Heart left ventricle (tissue), 16 donors: ENCODE data around the gene C7orf57. TPM values are rescaled to one million over a fixed set of nuclear protein-coding genes. Genes with fewer than 3 reads are reported as not detected.

Source experiments
- ATAC-seq, 4 donors: fragments of 200-7000 bp; cut with Tn5 transposase; one replicate each; pipeline ENCODE4 v1.9.1; 2020 to 2022; ENCODE audit warnings: moderate library complexity in 4 of 4, mild to moderate bottlenecking in 3 of 4, moderate number of reproducible peaks in 1 of 4
- DNase-seq, 5 donors: peaks; one replicate each; pipeline ENCODE4 v3.0.0-alpha.2; 2020
- H3K27ac ChIP-seq, 12 donors: fragments of 200-600 bp; sonication (generic) in 4 of 12; one replicate each; pipeline versions ENCODE4 v1.5.0 to v1.8.0; 2016 to 2022; ENCODE audit warnings: mild to moderate bottlenecking in 2 of 12
- H3K27me3 ChIP-seq, 9 donors: fragments of 200-600 bp; sonication (generic) in 2 of 9; one replicate each; pipeline versions ENCODE4 v1.5.1 to v1.8.0; 2016 to 2022; ENCODE audit warnings: mild to moderate bottlenecking in 3 of 9
- H3K36me3 ChIP-seq, 9 donors: fragments of 200-600 bp; sonication (generic) in 2 of 9; one replicate each; pipeline versions ENCODE4 v1.5.0 to v1.8.0; 2018 to 2022; ENCODE audit warnings: mild to moderate bottlenecking in 2 of 9
- H3K4me1 ChIP-seq, 12 donors: fragments of 200-600 bp; sonication (generic) in 4 of 12; one replicate each; pipeline versions ENCODE4 v1.5.0 to v1.8.0; 2016 to 2022; ENCODE audit warnings: mild to moderate bottlenecking in 3 of 12
- H3K4me3 ChIP-seq, 12 donors: fragments of 200-600 bp; sonication (generic) in 4 of 12; one replicate each; pipeline versions ENCODE4 v1.5.0 to v1.8.0; 2017 to 2022; ENCODE audit warnings: mild to moderate bottlenecking in 9 of 12, moderate library complexity in 4 of 12
- H3K9me3 ChIP-seq, 12 donors: fragments of 200-600 bp; sonication (generic) in 4 of 12; one replicate each; pipeline versions ENCODE4 v1.5.0 to v1.8.0; 2016 to 2022; ENCODE audit warnings: mild to moderate bottlenecking in 1 of 12
- POLR2A ChIP-seq, 2 donors: fragments of 450-650 bp; IDR thresholded peaks; one replicate each; pipeline ENCODE4 v1.6.1; 2017; ENCODE audit warnings: antibody characterized with exemption in 2 of 2, mild to moderate bottlenecking in 2 of 2, moderate library complexity in 2 of 2
- WGBS, 4 donors: extraction: QIAGEN DNeasy Blood & Tissue Kit in 2 of 4; methylation state at CpG; one replicate each; pipeline versions ENCODE4 v1.1.5 to v1.1.7; 2013 to 2018; 5-methylcytosine and 5-hydroxymethylcytosine counted together
- intact Hi-C, 10 donors: fragments of 100-400 bp; cut with DNase I; formaldehyde crosslinking; loops; one replicate each; pipeline versions ENCODE4 v1.11.1 to v1.14.2; 2022
- polyA plus RNA-seq, 2 donors: library from polyadenylated mRNA; stranded (reverse); fragments of 200-250 nt; gene quantifications; one replicate each; pipeline ENCODE4 v1.2.3, GENCODE V29; 2013
- total RNA-seq, 9 donors: library from RNA; depleted of rRNA in 2 of 9; stranded (reverse); fragments of >200 nt in 2 of 9; fragmentation: NEBNext Ultra II Directional in 3 of 9; extraction: Animal tissue kit (Norgen Biotek cat#: 25700) in 3 of 9; gene quantifications; one replicate each; pipeline versions ENCODE4 v1.1.0 to v1.2.4, GENCODE V29; 2016 to 2023
- TF ChIP-seq, protein P1 (sequence below), 12 donors: fragments of 200-600 bp; sonication (generic) in 4 of 12; IDR thresholded peaks; one replicate each; pipeline versions ENCODE4 v1.5.0 to v1.8.0; 2018 to 2022; ENCODE audit warnings: antibody characterized with exemption in 12 of 12, mild to moderate bottlenecking in 5 of 12
- donor health status: ischemic (EF 13 %, LVEDD 7.1; RV severe dilation, severe dysfunction).
- donor health status: healthy with polysubstance abuse.
- donor health status: DM: no; HTN: yes; CAD: no.
- donor health status: DM: no; HTN: no; CAD: no.
- donor health status: ischemic (EF 25% LVEDD 6.9; RV normal size, moderate dysfunction).
- donor health status: ischemic (EF 25% LVEDD 5.7; RV mildly dilated, moderate dysfunction).
- donor health status: healthy.
- donor health status: DM: yes; HTN: yes; CAD: no.
- donor health status: ischemic (EF 35%, LVEDD 5.7; RV mildly dilated, moderate dysfunction).
- donor health status: nonischemic (EF 11% LVEDD 7.7; RV severe dilation, severe dysfunction).
- donor health status: DM: yes; HTN: yes; CAD: no.
- donor health status: PGD.
- donor health status: ischemic (EF 29% LVEDD 5.4; RV normal size, mild dysfunction).
- donor health status: nonischemic (EF 23%, LVEDD 6.1; RV moderate dilation, normal function).

The C7orf57 gene
- total and polyA plus RNA-seq, 11 donors, result 0.03 to 0.27 TPM; not detected in 9

DNA sequence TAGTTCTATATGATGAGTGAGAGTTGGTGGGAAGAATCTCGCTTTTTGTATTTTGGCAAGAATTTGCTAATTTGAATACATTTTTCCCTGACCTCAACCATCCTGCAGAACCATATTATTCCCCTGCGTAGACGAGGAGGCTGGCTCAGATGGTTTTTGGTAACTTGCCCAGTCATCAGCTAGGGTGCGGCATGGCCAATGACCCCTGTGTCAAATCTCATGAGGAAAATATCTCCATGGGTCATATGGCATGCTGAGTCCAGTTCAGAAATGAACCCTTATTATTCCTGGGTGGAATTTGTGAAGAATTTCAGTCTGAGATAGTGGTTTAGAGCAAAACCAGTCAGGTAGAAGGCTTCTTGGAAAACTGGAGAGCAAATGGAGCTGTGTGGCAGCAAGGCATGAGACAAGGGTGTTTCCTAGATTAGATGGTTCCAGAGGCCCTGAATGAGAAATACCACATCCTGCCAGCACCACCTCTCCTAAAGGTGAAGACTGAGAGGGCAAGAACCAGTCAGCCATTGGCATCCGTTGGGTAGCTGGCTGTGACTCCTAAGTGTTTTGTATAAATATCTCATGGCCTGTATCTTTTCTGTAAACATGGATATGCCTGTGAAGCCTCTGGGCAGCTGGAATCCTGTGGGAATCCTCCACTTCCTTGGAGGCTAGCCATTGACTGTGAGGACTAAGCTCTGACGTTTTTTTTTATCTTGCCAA is 47.9 kb downstream of the C7orf57 start:
- WGBS, 4 donors, result 54 to 64% (median 56%) methylated on average over 6 of the region's 6 CpGs
- Histone ChIP-seq H3K4me1 (peaks cover 3 to 62% (median 21%) of the 10 kb centered on the region in 12 donors), H3K27ac (no peak overlapping the region), H3K27me3 (no peaks in the 10 kb centered on the region), H3K9me3 (no peaks in the 10 kb centered on the region), H3K36me3 (no peaks in the 10 kb centered on the region), H3K4me3 (no peak overlapping the region)
- TF ChIP-seq, protein P1, sequence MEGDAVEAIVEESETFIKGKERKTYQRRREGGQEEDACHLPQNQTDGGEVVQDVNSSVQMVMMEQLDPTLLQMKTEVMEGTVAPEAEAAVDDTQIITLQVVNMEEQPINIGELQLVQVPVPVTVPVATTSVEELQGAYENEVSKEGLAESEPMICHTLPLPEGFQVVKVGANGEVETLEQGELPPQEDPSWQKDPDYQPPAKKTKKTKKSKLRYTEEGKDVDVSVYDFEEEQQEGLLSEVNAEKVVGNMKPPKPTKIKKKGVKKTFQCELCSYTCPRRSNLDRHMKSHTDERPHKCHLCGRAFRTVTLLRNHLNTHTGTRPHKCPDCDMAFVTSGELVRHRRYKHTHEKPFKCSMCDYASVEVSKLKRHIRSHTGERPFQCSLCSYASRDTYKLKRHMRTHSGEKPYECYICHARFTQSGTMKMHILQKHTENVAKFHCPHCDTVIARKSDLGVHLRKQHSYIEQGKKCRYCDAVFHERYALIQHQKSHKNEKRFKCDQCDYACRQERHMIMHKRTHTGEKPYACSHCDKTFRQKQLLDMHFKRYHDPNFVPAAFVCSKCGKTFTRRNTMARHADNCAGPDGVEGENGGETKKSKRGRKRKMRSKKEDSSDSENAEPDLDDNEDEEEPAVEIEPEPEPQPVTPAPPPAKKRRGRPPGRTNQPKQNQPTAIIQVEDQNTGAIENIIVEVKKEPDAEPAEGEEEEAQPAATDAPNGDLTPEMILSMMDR (IDR thresholded peaks at IDR 0.05), result no peak
- no peak for TF ChIP-seq POLR2A (IDR thresholded peaks at IDR 0.05)
- intact Hi-C loops, result no loop called here
- DNase-seq, result no peak
- ATAC-seq, result no peak

DNA sequence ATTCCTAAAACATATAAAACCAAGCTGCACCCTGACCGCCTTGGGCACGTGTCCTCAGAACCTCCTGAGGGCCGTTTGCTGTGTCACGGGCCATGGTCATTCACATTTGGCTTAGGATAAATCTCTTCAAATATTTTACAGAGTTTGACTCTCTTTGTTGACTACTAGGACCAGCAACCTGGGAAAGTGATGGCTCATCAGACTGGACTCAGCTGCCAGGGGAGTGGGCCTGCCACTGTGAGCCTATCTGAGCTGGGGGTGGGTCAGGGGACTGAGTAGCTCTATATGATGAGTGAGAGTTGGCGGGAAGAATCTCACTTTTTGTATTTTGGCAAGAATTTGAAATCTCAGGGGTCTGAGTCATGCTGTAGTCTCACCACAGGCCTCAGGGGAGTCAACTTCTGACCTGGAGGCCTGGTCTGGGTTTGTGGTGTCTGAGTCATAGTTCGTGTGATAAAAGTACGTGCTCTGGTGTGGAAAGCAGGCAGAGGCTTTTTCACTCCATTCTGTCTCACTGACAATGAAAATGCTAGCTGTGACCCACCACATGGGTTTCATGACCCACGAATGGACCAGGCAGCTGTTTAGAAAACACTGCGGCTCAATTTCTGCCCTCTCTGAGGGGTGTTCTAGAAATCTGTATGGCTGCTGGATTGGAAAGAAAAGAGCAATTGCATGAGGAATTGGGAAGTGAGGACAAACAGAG is 49.5 kb downstream of the C7orf57 start:
- WGBS, 4 donors, result 68 to 79% (median 73%) methylated on average over 9 of the region's 9 CpGs
- Histone ChIP-seq H3K9me3 (no peaks in the 10 kb centered on the region), H3K36me3 (no peaks in the 10 kb centered on the region), H3K27me3 (no peaks in the 10 kb centered on the region), H3K4me1 (peaks cover 3 to 62% (median 24%) of the 10 kb centered on the region in 12 donors), H3K4me3 (no peak overlapping the region), H3K27ac (peak overlapping the region in 7 of 12 donors; percentile 18 to 99 (median 40))
- TF ChIP-seq POLR2A (IDR thresholded peaks at IDR 0.05), result peak in 1 of 2 donors; percentile 22
- TF ChIP-seq, protein P1 (IDR thresholded peaks at IDR 0.05), result no peak
- peak in 3 of 4 donors; percentile 18 to 52 (median 52) for ATAC-seq
- peak; percentile 69 to 76 (median 70) for DNase-seq
- intact Hi-C loops, result loop anchor here in 7 of 10 donors (2.0 to 5.0 kb wide), 4 partner anchors 48 to 108 kb away; partner anchors contain the start of genes C7orf57 (in 5 of the 7) and HUS1 (in 2 of the 7)

DNA sequence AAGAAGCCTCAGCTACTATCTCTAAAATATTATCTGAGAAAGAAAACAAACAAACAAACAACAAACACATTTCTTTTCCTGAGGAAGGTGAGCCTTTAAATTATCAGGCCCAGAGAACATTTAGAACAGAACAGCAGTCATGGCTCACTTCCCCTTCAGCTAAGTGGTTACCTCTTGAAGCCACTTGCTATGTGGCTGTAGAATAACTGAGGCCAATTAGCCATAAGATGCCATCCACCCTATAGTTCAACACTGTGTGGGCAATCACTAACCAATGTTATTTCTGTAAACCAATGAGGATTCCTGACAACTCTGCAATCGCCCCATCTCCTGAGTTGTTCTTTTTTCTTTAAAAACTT is 50.1 kb downstream of the C7orf57 start:
- Histone ChIP-seq H3K4me1 (peaks cover 3 to 67% (median 26%) of the 10 kb centered on the region in 12 donors), H3K36me3 (peaks cover 0 to 2% (median 0%) of the 10 kb centered on the region in 9 donors), H3K27me3 (no peaks in the 10 kb centered on the region), H3K4me3 (no peak overlapping the region), H3K9me3 (no peaks in the 10 kb centered on the region), H3K27ac (peak overlapping the region in 7 of 12 donors; percentile 18 to 99 (median 40))
- DNase-seq (no peak), ATAC-seq (no peak)
- intact Hi-C loops, result loop anchor here in 7 of 10 donors (2.0 to 5.0 kb wide), 4 partner anchors 48 to 108 kb away; partner anchors contain the start of genes C7orf57 (in 5 of the 7) and HUS1 (in 2 of the 7)
- WGBS, 4 donors, result 94 to 100% (median 98%) methylated on average over 1 of the region's 1 CpG
- TF ChIP-seq, protein P1 (IDR thresholded peaks at IDR 0.05), result no peak
- TF ChIP-seq POLR2A (IDR thresholded peaks at IDR 0.05), result no peak

DNA sequence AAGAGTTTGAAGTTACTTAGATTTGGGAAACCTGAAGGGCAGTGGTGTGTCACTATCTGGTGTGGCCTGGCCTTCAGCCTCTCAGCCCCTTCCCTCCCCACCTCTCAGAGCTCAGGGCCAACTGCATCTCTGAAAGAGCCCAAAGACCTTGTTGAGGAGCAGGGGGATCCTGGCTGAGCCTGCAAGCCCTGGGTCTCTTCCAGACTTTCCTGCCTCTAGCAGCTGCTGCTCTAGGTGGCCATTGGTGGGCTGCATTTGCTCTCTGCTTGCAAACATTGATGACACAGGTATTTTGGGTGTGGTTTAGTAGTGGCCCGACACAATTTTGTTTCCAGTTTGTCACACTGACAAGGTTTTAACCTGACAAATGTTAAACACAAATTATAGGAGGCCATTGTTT is 50.6 kb downstream of the C7orf57 start:
- TF ChIP-seq POLR2A (IDR thresholded peaks at IDR 0.05), result no peak
- TF ChIP-seq, protein P1 (IDR thresholded peaks at IDR 0.05), result no peak
- Histone ChIP-seq H3K27ac (peak overlapping the region in 1 of 12 donors; percentile 99), H3K9me3 (no peaks in the 10 kb centered on the region), H3K36me3 (peaks cover 0 to 7% (median 0%) of the 10 kb centered on the region in 9 donors), H3K27me3 (no peaks in the 10 kb centered on the region), H3K4me3 (no peak overlapping the region), H3K4me1 (peaks cover 3 to 72% (median 27%) of the 10 kb centered on the region in 12 donors)
- 77 to 88% (median 83%) methylated on average over 1 of the region's 1 CpG for WGBS, 4 donors
- ATAC-seq (no peak), DNase-seq (no peak)
- intact Hi-C loops, result loop anchor here in 7 of 10 donors (2.0 to 5.0 kb wide), 4 partner anchors 49 to 109 kb away; partner anchors contain the start of genes C7orf57 (in 5 of the 7) and HUS1 (in 2 of the 7)
